ENCODE results near the gene AGFG1.

- TF ChIP-seq SNAI2 (CRISPR knock-in tag; IDR thresholded peaks at IDR 0.05) (no peak), PATZ1 (CRISPR knock-in tag; IDR thresholded peaks at IDR 0.05; ENCODE audit: borderline replicate concordance) (no peak), ARNTL (CRISPR knock-in tag; IDR thresholded peaks at IDR 0.05; ENCODE audit: borderline replicate concordance, low read depth) (no peak), CREB5 (CRISPR knock-in tag; IDR thresholded peaks at IDR 0.05; ENCODE audit: low read depth) (no peak), BACH2 (CRISPR knock-in tag; IDR thresholded peaks at IDR 0.05; ENCODE audit: borderline replicate concordance) (no peak), ZNF70 (CRISPR knock-in tag; IDR thresholded peaks at IDR 0.05) (no peak), RARB (CRISPR knock-in tag; IDR thresholded peaks at IDR 0.05) (no peak), TCF4 (CRISPR knock-in tag; IDR thresholded peaks at IDR 0.05; ENCODE audit: borderline replicate concordance) (no peak), ESRRG (CRISPR knock-in tag; IDR thresholded peaks at IDR 0.05) (no peak), POU6F1 (CRISPR knock-in tag; IDR thresholded peaks at IDR 0.05; ENCODE audit: borderline replicate concordance, low read depth) (no peak), CSDC2 (CRISPR knock-in tag; IDR thresholded peaks at IDR 0.05) (no peak), ISL1 (CRISPR knock-in tag; IDR thresholded peaks at IDR 0.05) (no peak)
These were observed 38.6 kb downstream of the AGFG1 start for GRCh38 chr2:227510620-227510958.
